Panc1 (cell line): ENCODE data around the gene CCDC57. TPM values are rescaled to one million over a fixed set of nuclear protein-coding genes. Genes with fewer than 3 reads are reported as not detected.
A peak's percentile ranks its signal among the peaks of the same experiment; 100 is the strongest.

Source experiments
- ATAC-seq: fragments of 200-7000 bp; cut with Tn5 transposase; 2 replicates; pipeline ENCODE4 v1.9.1; 2020; ENCODE audit warnings: mild to moderate bottlenecking, moderate library complexity
- BruUV-seq: library from RNA; stranded (reverse); fragments of 400-500 nt; replicated peaks from 2 replicates; lab custom pipeline; 2021; lab: Mats Ljungman, UMichigan
- CTCF ChIA-PET: fragments of 300-600 bp; sonication (Branson Sonifier 250); formaldehyde crosslinking; loops from one replicate; lab custom pipeline; 2022; ENCODE audit warnings: antibody characterized with exemption; lab: Charles Lee
- POLR2A ChIA-PET: fragments of 300-600 bp; sonication (Branson Sonifier 250); formaldehyde crosslinking; loops from one replicate; lab custom pipeline; 2022; ENCODE audit warnings: antibody characterized with exemption; lab: Charles Lee
- DNase-seq: peaks from one replicate; pipeline ENCODE4 v3.0.0-alpha.2; 2010; ENCODE audit warnings: low read depth, low spot score
- H3K27ac ChIP-seq: 2 replicates; pipeline ENCODE4 v1.5.1; 2011; ENCODE audit warnings: mild to moderate bottlenecking, low read length, inconsistent platforms
- H3K27me3 ChIP-seq: fragments of 200-500 bp; sonication (Bioruptor generic); 2 replicates; pipeline ENCODE4 v1.6.0; 2014; ENCODE audit warnings: low read length, inconsistent platforms; ENCODE audit not compliant: control insufficient read depth, insufficient read depth
- H3K36me3 ChIP-seq: fragments of 200-500 bp; sonication (Bioruptor generic); 2 replicates; pipeline ENCODE4 v1.5.1; 2014; ENCODE audit warnings: inconsistent platforms, mild to moderate bottlenecking, low read length, moderate library complexity; ENCODE audit not compliant: control insufficient read depth, insufficient read depth
- H3K4me1 ChIP-seq: 2 replicates; pipeline ENCODE4 v1.5.1; 2011; ENCODE audit warnings: inconsistent platforms, mild to moderate bottlenecking, low read length, moderate library complexity; ENCODE audit not compliant: control insufficient read depth, insufficient read depth
- H3K4me3 ChIP-seq, 2 experiments: 2 replicates each; pipeline ENCODE4 v1.5.1; 2011 to 2012; ENCODE audit warnings: low read depth in 2 of 2, low read length in 2 of 2, mild to moderate bottlenecking in 2 of 2, inconsistent platforms in 1 of 2, moderate library complexity in 1 of 2
- H3K9me3 ChIP-seq: fragments of 200-500 bp; sonication (Bioruptor generic); 2 replicates; pipeline ENCODE4 v1.5.1; 2014; ENCODE audit warnings: low read depth, mild to moderate bottlenecking, inconsistent platforms, low read length, moderate library complexity; ENCODE audit not compliant: control insufficient read depth, insufficient read depth
- CTCF ChIP-seq: fragments of 450-650 bp; IDR thresholded peaks from 2 replicates; pipeline ENCODE4 v1.5.1; 2017; ENCODE audit warnings: mild to moderate bottlenecking
- POLR2AphosphoS5 ChIP-seq: IDR thresholded peaks from 2 replicates; pipeline ENCODE4 v1.6.1; 2012; ENCODE audit warnings: mild to moderate bottlenecking, low read depth, low read length, moderate library complexity
- REST ChIP-seq, 2 experiments: IDR thresholded peaks; 2 replicates each; pipeline ENCODE4 v1.6.1; 2011 to 2012; ENCODE audit warnings: low read depth in 2 of 2, control low read depth in 1 of 2, low read length in 1 of 2, mild to moderate bottlenecking in 1 of 2, moderate library complexity in 1 of 2; ENCODE audit not compliant: insufficient read depth in 1 of 2
- SIN3A ChIP-seq: IDR thresholded peaks from 2 replicates; pipeline ENCODE4 v1.6.1; 2012; ENCODE audit warnings: low read depth, mild to moderate bottlenecking, low read length, moderate library complexity, borderline replicate concordance; ENCODE audit not compliant: insufficient read depth
- TCF7L2 ChIP-seq: IDR thresholded peaks from 2 replicates; pipeline ENCODE4 v1.6.1; 2011; ENCODE audit warnings: mild to moderate bottlenecking, low read depth, low read length, inconsistent platforms
- in situ Hi-C: cut with HindIII; loops from 2 replicates; pipeline ENCODE4 v1.10.0; 2016; ENCODE audit warnings: low sequenced_read_pairs, low pct_unique_long_range_greater_than_20kb
- intact Hi-C: fragments of 100-400 bp; cut with micrococcal nuclease; formaldehyde crosslinking; loops from one replicate; pipeline ENCODE4 v1.10.0; 2022; ENCODE audit not compliant: unreplicated experiment
- total RNA-seq: library from RNA; stranded (reverse); gene quantifications from one replicate; pipeline ENCODE4 v1.2.1, GENCODE V29; 2021; ENCODE audit not compliant: unreplicated experiment

CCDC57 gene
- total RNA-seq, 1 experiment from 2014 or later, result 63.6 TPM

- peak; percentile 2 for ATAC-seq
Measured at GRCh38 chr17:82229698-82230608, 17.3 kb upstream of the CCDC57 start.

GRCh38 chr17:82228842-82229697 is 16.4 kb upstream of the CCDC57 start, which contains the start of gene SLC16A3:
TSS of gene SLC16A3 (plus strand) at chr17:82229042. CDS start at chr17:82236009, 6,967 bp downstream.
- in situ Hi-C loops (no loop called here), intact Hi-C loops (no loop called here)
- Histone ChIP-seq H3K4me1 (peaks cover 30% of the 10 kb centered on the region), H3K9me3 (no peaks in the 10 kb centered on the region), H3K4me3 (peak within 1 kb of the TSS; percentile 72 to 97), H3K36me3 (peaks cover 15% of the 10 kb centered on the region), H3K27me3 (no peaks in the 10 kb centered on the region), H3K27ac (peak within 1 kb of the TSS; percentile 98)
- ATAC-seq (peak; percentile 61), DNase-seq (no peak)
- BruUV-seq, result no TSS peak
- TF ChIP-seq SIN3A (peak; percentile 97; the same call in 1 of the 2 replicates), POLR2AphosphoS5 (peak; percentile 98), REST (IDR thresholded peaks at IDR 0.05; ENCODE audit: insufficient read depth in 1 of 2, low read depth in 2 of 2, low read length in 1 of 2) (0 out of 4 replicates have a peak, but pooled peaks of 1 of the 2 experiments have one; percentile 22), CTCF (no peak)
- ChIA-PET POLR2A (interaction anchor here (0.6 to 0.7 kb wide), 3 partner anchors 12 to 293 kb away, joined by 4 to 5 read pairs (median 4); no protein-coding TSS in a partner anchor), CTCF (interaction anchor here (1.8 kb wide), 1 partner anchor 23 kb away, joined by 12 read pairs; no protein-coding TSS in a partner anchor)

More at GRCh38 chr17:82229698-82230608, 17.3 kb upstream of the CCDC57 start:
- ChIA-PET CTCF (interaction anchor here (1.8 kb wide), 1 partner anchor 24 kb away, joined by 12 read pairs; no protein-coding TSS in a partner anchor), POLR2A (interaction anchor here (0.7 kb wide), 2 partner anchors 12 to 14 kb away, joined by 4 read pairs; no protein-coding TSS in a partner anchor)
- in situ Hi-C loops (no loop called here), intact Hi-C loops (loop anchor here (10.0 kb wide), 1 partner anchor 125 kb away; no protein-coding TSS in a partner anchor)
- Histone ChIP-seq H3K9me3 (no peaks in the 10 kb centered on the region), H3K36me3 (peaks cover 15% of the 10 kb centered on the region), H3K4me1 (peaks cover 39% of the 10 kb centered on the region), H3K27me3 (no peaks in the 10 kb centered on the region), H3K27ac (peak overlapping the region; percentile 98), H3K4me3 (peak overlapping the region; percentile 72 to 97)
- DNase-seq, result no peak
- BruUV-seq, result TSS peak; percentile 66
- TF ChIP-seq CTCF, result no peak
- no peak for TF ChIP-seq TCF7L2
- no peak; the same call in 1 of the 2 replicates for TF ChIP-seq POLR2AphosphoS5
